OCI-LY1 (cell line): ENCODE results near the gene ABLIM2.

Source experiments
- H2AFZ ChIP-seq: fragments of 200-600 bp; sonication (generic), shearing (Covaris generic); 2 replicates; pipeline ENCODE4 v1.6.0; 2014; ENCODE audit warnings: antibody characterized with exemption, mild to moderate bottlenecking, low read length
- H3F3A ChIP-seq: fragments of 200-600 bp; sonication (generic), shearing (Covaris generic); 2 replicates; pipeline ENCODE4 v1.6.0; 2014; ENCODE audit warnings: mild to moderate bottlenecking, antibody characterized with exemption, low read length, moderate library complexity; ENCODE audit not compliant: insufficient read depth
- H3K27ac ChIP-seq: fragments of 200-600 bp; sonication (generic); 2 replicates; pipeline ENCODE4 v1.5.1; 2014; ENCODE audit warnings: low read length, mixed run types, mild to moderate bottlenecking, low read depth; ENCODE audit not compliant: poor library complexity, severe bottlenecking
- H3K27me3 ChIP-seq: fragments of 200-600 bp; sonication (generic); 2 replicates; pipeline ENCODE4 v1.6.0; 2014; ENCODE audit warnings: antibody characterized with exemption, mild to moderate bottlenecking, low read length, moderate library complexity; ENCODE audit not compliant: insufficient read depth
- H3K36me3 ChIP-seq: fragments of 200-600 bp; sonication (generic); 2 replicates; pipeline ENCODE4 v1.6.1; 2014; ENCODE audit warnings: mild to moderate bottlenecking, antibody characterized with exemption, low read length, moderate library complexity, mixed read lengths; ENCODE audit not compliant: insufficient read depth
- H3K4me1 ChIP-seq: fragments of 200-600 bp; sonication (generic); 2 replicates; pipeline ENCODE4 v1.5.1; 2014; ENCODE audit warnings: mild to moderate bottlenecking, low read length, moderate library complexity; ENCODE audit not compliant: insufficient read depth, severe bottlenecking
- H3K4me2 ChIP-seq: fragments of 200-600 bp; sonication (generic), shearing (Covaris generic); 2 replicates; pipeline ENCODE4 v1.6.1; 2014; ENCODE audit warnings: low read length
- H3K4me3 ChIP-seq: fragments of 200-600 bp; sonication (generic); 2 replicates; pipeline ENCODE4 v1.5.1; 2014; ENCODE audit warnings: low read length, low read depth, mild to moderate bottlenecking, mixed read lengths; ENCODE audit not compliant: poor library complexity, severe bottlenecking
- H3K79me2 ChIP-seq: fragments of 200-600 bp; shearing (Covaris generic); 2 replicates; pipeline ENCODE4 v1.6.1; 2016; ENCODE audit warnings: mixed run types, low read length, mixed read lengths; ENCODE audit not compliant: insufficient read depth
- H3K9ac ChIP-seq: fragments of 200-600 bp; sonication (generic), shearing (Covaris generic); 2 replicates; pipeline ENCODE4 v1.6.1; 2014; ENCODE audit warnings: mild to moderate bottlenecking, low read length, mixed read lengths
- H3K9me2 ChIP-seq: fragments of 200-600 bp; sonication (generic), shearing (Covaris generic); 2 replicates; pipeline ENCODE4 v1.6.1; 2014; ENCODE audit warnings: low read depth, mild to moderate bottlenecking, low read length, mixed read lengths
- H3K9me3 ChIP-seq: fragments of 200-600 bp; shearing (Covaris generic); 2 replicates; pipeline ENCODE4 v1.6.1; 2014; ENCODE audit warnings: low read length, mixed read lengths
- H4K20me1 ChIP-seq: fragments of 200-600 bp; sonication (generic), shearing (Covaris generic); 2 replicates; pipeline ENCODE4 v1.6.0; 2016; ENCODE audit warnings: mild to moderate bottlenecking, low read length; ENCODE audit not compliant: insufficient read depth
- CTCF ChIP-seq: fragments of 200-600 bp; sonication (generic), shearing (Covaris generic); IDR thresholded peaks from 2 replicates; pipeline ENCODE4 v1.5.1; 2017; ENCODE audit warnings: mild to moderate bottlenecking, antibody characterized with exemption, low read length, moderate library complexity, mixed read lengths
- EZH2 ChIP-seq: fragments of 200-600 bp; sonication (generic), shearing (Covaris generic); IDR thresholded peaks from 2 replicates; pipeline ENCODE4 v1.8.0; 2017; ENCODE audit warnings: borderline replicate concordance, mixed run types, mild to moderate bottlenecking, antibody characterized with exemption, low read length, moderate library complexity, mixed read lengths

Gene ABLIM2

GRCh38 chr4:8022767-8023695 lies 135.6 kb downstream of the ABLIM2 start:
- Histone ChIP-seq H3K36me3 (no peaks in the 10 kb centered on the region; the same call in 1 of the 2 replicates), H3K27me3 (no peaks in the 10 kb centered on the region), H3K27ac (no peak overlapping the region), H3K4me3 (no peak overlapping the region), H3F3A (no peaks in the 10 kb centered on the region), H3K9me3 (no peaks in the 10 kb centered on the region), H4K20me1 (no peaks in the 10 kb centered on the region), H3K4me2 (no peak overlapping the region), H2AFZ (no peak overlapping the region), H3K79me2 (no peaks in the 10 kb centered on the region), H3K9me2 (no peaks in the 10 kb centered on the region), H3K9ac (no peak overlapping the region), H3K4me1 (no peaks in the 10 kb centered on the region)
- TF ChIP-seq CTCF (no peak), EZH2 (no peak)

GRCh38 chr4:8021796-8022195 lies 136.8 kb downstream of the ABLIM2 start:
- H3K27me3 ChIP-seq: no peaks in the 10 kb centered on the region

More at GRCh38 chr4:8021796-8022195, 136.8 kb downstream of the ABLIM2 start:
- Histone ChIP-seq H3K36me3 (no peaks in the 10 kb centered on the region; the same call in 1 of the 2 replicates), H2AFZ (no peak overlapping the region), H3K4me2 (no peak overlapping the region), H3K27ac (no peak overlapping the region), H3K9me3 (no peaks in the 10 kb centered on the region), H3K4me3 (no peak overlapping the region), H3K9me2 (no peaks in the 10 kb centered on the region), H3K4me1 (no peaks in the 10 kb centered on the region), H3F3A (no peaks in the 10 kb centered on the region), H3K9ac (no peak overlapping the region), H4K20me1 (no peaks in the 10 kb centered on the region), H3K79me2 (no peaks in the 10 kb centered on the region)
- TF ChIP-seq EZH2 (no peak), CTCF (no peak)
